ENCODE measurements around the gene GMCL1. TPM values are rescaled to one million over a fixed set of nuclear protein-coding genes. Genes with fewer than 3 reads are reported as not detected.
"Not testable (repeated sequence)": the region's sequence is repeated elsewhere in the genome, so short reads cannot be mapped to it uniquely, and the experiment has no call there.

The GMCL1 gene
- total RNA-seq, 2 donors from 2014 or later, result 22.8 to 44.9 TPM

DNA sequence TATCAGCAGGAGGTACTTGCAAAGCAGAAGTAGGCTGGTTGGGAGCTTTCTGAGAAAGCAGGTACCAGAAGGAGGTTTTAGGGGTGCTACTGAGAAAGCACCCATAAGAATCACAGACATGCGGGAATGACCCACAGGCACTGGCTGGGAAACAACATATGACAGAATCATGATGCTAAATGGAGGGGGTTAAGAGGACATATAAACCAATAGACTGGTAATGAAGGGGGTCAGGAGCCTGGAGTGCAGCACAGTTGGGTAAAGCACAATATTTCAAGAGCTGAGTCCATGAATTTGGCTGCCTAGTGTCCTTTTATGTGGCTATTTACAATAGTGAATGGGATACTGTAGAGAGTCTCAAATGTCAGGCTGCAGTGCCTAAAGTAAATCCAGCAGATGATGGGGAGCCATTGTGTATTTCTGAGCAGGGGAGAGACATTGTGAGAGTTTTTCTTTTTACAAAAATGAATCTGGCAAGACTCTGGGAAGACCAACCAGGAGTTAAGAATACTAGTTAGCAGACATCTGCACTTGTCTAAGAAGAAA lies 27.6 kb upstream of the GMCL1 start:
- Mint-ChIP-seq H3K27ac (no peak overlapping the region), H3K9me3 (no peaks in the 10 kb centered on the region), H3K36me3 (peaks cover 0 to 7% of the 10 kb centered on the region in 2 donors)
- ATAC-seq, result no peak
- no peak for DNase-seq (ENCODE audit: low spot score in 2 of 2)

- H3K36me3 Mint-ChIP-seq; DNase-seq (ENCODE audit: low spot score in 2 of 2); H3K27ac Mint-ChIP-seq; ATAC-seq; H3K9me3 Mint-ChIP-seq: not testable (repeated sequence)
These were observed 26.6 kb upstream of the GMCL1 start for GRCh38 chr2:69802781-69803367.

DNA sequence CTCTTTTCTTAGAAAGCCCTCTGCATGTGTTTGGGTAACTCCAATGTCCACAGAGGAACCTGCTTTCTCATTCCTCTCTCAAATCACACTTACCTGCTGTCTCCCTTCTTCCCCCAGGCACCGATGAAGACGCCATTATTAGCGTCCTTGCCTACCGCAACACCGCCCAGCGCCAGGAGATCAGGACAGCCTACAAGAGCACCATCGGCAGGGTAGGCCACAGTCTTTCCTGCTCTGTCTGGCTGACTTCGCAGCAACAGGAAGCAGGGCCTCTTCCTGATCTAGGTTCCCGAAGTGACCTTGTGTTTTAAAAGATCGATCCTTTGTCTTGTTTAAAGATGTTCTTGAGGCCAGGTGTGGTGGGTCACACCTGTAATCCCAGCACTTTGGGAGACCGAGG lies 25.0 kb upstream of the GMCL1 start:
- Mint-ChIP-seq H3K27ac (no peak overlapping the region), H3K9me3 (no peaks in the 10 kb centered on the region), H3K36me3 (peaks cover 0 to 7% of the 10 kb centered on the region in 2 donors)
- ATAC-seq, result no peak
- DNase-seq (ENCODE audit: low spot score in 2 of 2), result no peak

- no peak for DNase-seq (ENCODE audit: low spot score in 2 of 2)
- Mint-ChIP-seq H3K36me3 (peaks cover 0 to 7% of the 10 kb centered on the region in 2 donors), H3K9me3 (no peaks in the 10 kb centered on the region), H3K27ac (no peak overlapping the region)
- ATAC-seq, result no peak
These were observed 23.6 kb upstream of the GMCL1 start for GRCh38 chr2:69805887-69806286.

- DNase-seq (ENCODE audit: low spot score in 2 of 2), result no peak
- Mint-ChIP-seq H3K9me3 (no peaks in the 10 kb centered on the region), H3K27ac (no peak overlapping the region), H3K36me3 (peaks cover 0 to 7% of the 10 kb centered on the region in 2 donors)
- ATAC-seq, result no peak
These were observed 21.5 kb upstream of the GMCL1 start for GRCh38 chr2:69807821-69808540.

DNA sequence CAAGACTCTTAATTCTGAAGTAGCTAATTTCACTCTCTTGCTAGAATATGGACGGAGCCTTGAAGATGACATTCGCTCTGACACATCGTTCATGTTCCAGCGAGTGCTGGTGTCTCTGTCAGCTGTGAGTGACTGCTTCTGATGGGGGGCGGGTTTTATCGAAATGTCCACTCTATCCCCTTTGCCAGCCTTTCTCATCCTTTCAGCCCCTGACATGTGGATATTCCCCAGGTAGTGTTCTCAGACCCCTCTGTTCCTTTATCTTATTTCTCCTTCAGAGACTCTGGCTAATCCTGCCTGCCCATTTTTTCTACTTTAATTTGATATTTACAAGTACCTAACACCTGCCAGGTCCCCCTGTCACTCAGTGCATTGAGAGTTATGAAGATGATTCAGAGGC lies 18.9 kb upstream of the GMCL1 start:
- Mint-ChIP-seq H3K27ac (no peak overlapping the region), H3K36me3 (no peaks in the 10 kb centered on the region), H3K9me3 (no peaks in the 10 kb centered on the region)
- ATAC-seq (no peak), DNase-seq (ENCODE audit: low spot score in 2 of 2) (no peak)

DNA sequence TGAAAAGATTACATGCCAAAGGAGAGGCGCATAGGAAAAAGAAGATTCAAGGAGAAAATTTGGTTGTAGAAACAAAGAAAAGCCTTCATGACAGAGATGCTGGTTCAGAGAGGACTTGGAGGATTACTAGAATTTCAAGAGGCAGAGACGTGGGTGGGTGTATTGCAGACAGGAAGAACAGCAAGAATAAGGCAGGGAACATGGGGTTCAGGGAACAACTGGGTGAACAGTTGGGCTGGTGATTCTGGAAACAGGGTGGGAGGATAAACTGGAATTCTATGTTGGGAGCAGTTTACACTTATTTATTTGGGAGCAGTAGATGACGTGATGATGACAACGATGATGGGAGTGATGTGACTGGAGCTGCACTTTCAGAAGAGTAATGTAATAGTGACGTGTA lies 18.4 kb upstream of the GMCL1 start:
- no peak for DNase-seq (ENCODE audit: low spot score in 2 of 2)

GRCh38 chr2:69811591-69811990 lies 17.9 kb upstream of the GMCL1 start:
- DNase-seq (ENCODE audit: low spot score in 2 of 2) (no peak), ATAC-seq (no peak)
- Mint-ChIP-seq H3K27ac (no peak overlapping the region), H3K36me3 (no peaks in the 10 kb centered on the region), H3K9me3 (no peaks in the 10 kb centered on the region)

More for the DNA sequence above, 18.4 kb upstream of the GMCL1 start:
- no peak for ATAC-seq
- Mint-ChIP-seq H3K36me3 (no peaks in the 10 kb centered on the region), H3K9me3 (no peaks in the 10 kb centered on the region), H3K27ac (no peak overlapping the region)

DNA sequence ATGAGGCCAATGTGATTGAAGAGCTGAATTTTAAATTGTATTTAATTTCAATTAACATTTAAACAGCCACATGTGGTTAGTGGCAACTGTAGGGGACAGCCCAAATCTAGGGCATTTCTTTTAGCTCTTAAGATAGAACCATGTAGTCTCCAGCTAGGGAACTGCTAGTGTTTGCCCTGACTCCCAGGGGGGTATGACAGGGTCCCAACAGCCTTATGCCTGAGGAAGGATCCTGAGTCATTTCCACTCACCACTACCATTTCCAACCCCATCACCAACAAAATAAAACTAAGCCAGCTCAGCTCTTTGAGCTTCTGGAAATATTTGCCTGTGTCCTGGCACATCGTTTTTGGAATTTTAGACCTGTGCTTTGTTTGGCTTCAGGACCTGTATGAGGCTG lies 13.7 kb upstream of the GMCL1 start:
- ATAC-seq, result no peak
- Mint-ChIP-seq H3K9me3 (no peaks in the 10 kb centered on the region), H3K27ac (peak overlapping the region in 1 of 2 donors; percentile 6), H3K36me3 (no peaks in the 10 kb centered on the region)
- DNase-seq (ENCODE audit: low spot score in 2 of 2), result no peak

DNA sequence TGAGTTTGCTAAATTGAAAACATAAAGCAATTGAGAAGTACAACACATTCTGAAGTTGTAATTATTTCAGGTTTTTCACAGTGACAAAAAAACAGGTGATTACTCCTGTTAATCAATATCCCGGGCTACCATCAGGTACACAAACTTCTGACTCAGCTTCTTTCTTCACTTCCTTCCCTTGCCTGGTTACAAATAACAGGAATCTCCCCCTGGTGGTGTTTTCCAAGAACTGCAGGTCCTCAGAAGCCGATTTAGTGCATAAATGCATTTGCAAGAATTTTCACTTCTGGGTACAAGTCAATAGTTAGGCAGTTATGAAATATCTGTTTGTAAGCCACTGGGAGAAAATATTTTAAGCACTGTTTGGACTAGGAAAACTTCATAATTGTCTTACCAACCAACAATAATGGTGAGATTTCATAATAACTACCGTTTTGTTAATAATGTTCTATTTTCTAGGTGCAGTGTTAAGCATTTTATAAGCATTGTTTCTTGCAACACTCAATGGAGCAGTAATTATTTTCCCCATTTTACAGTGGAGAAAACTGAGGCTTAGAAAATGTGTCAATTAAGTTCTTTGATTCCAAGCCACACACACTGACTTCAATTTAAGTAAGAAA lies 12.4 kb upstream of the GMCL1 start:
- no peak overlapping the region for H3K27ac Mint-ChIP-seq
- H3K36me3 Mint-ChIP-seq, result no peaks in the 10 kb centered on the region
- H3K9me3 Mint-ChIP-seq, result no peaks in the 10 kb centered on the region
- ATAC-seq, result peak; percentile 53 to 72
- DNase-seq (ENCODE audit: low spot score in 2 of 2), result peak in 1 of 2 donors; percentile 70

DNA sequence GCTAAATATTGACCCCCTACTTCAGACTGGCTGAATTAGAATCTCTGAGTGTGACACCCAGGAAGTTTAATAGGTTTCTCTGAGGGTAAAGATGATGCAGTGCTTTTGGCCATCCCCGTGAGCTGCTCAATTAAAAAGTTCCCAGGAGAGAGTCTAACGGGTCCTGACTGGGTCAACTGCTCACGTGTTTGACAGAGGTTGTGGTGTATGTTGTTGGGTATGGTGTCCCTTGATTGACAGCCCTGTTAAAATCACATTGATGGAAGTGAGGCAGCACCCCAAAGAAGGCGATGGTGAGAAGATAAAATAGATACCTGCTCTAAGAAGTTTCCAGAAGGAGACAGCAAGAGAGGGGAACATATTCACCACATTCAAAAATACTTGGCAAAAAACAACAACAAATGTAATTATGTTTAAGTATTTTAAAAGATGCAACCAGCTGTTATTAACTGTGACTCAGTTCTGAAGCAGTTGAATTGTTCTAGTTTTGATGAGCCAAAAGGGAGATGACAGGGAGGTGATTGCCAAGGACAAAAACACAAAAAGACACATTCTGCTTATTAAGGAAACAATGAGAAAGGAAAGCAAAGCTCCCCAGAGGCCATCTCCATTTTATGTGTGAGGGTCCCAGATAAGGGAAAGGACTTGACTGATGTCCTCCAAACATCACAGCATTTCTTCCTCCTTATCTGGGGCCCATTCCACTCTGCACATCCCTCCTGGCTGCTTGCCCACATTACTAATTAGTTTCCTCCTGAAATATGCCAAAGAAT lies 11.5 kb upstream of the GMCL1 start:
- H3K27ac Mint-ChIP-seq, result no peak overlapping the region
- no peak for DNase-seq (ENCODE audit: low spot score in 2 of 2)
- ATAC-seq, result no peak
- H3K9me3 Mint-ChIP-seq, result no peaks in the 10 kb centered on the region
- H3K36me3 Mint-ChIP-seq, result no peaks in the 10 kb centered on the region

GRCh38 chr2:69827796-69828540 lies 1.5 kb upstream of the GMCL1 start:
- DNase-seq (ENCODE audit: low spot score in 2 of 2) (no peak), ATAC-seq (no peak)

GRCh38 chr2:69828938-69829255 lies 563 bp upstream of the GMCL1 start:
- H3K9me3 Mint-ChIP-seq, result no peaks in the 10 kb centered on the region
- ATAC-seq (no peak), DNase-seq (ENCODE audit: low spot score in 2 of 2) (no peak)
- H3K27ac Mint-ChIP-seq, result peak overlapping the region; percentile 95 to 98
- peaks cover 8 to 13% of the 10 kb centered on the region in 2 donors for H3K36me3 Mint-ChIP-seq

More at GRCh38 chr2:69827796-69828540, 1.5 kb upstream of the GMCL1 start:
- no peaks in the 10 kb centered on the region for H3K9me3 Mint-ChIP-seq
- peak overlapping the region; percentile 27 to 98 for H3K27ac Mint-ChIP-seq
- peaks cover 8 to 13% of the 10 kb centered on the region in 2 donors for H3K36me3 Mint-ChIP-seq

DNA sequence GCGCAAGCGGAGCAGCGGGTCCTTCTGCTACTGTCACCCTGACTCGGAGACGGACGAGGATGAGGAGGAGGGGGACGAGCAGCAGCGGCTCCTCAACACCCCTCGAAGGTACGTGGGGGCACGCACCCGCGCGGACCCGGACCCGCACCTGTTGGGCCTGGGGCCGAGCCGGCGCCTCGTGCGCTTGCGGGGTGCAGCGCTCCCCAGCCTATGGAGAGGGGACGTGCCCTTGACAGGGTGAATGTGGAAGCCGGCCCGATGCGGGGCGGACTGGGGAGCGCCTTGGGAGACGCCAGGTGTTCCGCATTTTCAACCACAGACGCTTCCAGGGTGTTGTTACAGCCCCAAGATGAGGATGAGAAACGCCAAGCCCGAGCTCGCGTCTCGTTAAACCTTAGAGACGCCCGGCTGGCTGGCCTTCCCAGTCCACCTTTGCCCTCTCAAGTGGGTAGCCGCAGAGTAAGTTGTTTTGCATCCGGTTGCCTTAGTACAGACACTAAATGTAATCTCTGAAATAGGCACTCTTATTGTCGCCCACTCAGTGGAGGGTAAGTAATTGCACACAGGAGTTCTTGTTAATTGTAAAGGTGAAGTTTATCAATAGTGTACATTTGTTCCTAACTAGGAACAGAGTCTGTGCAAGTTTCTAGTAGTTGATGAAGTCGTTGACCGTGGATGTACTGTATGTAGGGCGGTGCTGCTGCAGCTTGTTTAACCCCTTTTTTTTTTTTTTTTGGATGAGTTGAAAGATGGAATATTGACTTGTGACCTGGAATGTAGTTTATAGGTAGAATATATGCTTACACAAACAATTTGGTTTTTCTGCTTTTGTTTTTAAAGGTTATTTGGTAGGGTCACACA lies 815 bp downstream of the GMCL1 start:
- H3K36me3 Mint-ChIP-seq, result peaks cover 16 to 23% of the 10 kb centered on the region in 2 donors
- H3K27ac Mint-ChIP-seq, result peak overlapping the region; percentile 88 to 98
- ATAC-seq (peak; percentile 35 to 45), DNase-seq (ENCODE audit: low spot score in 2 of 2) (peak; percentile 47 to 69)
- H3K9me3 Mint-ChIP-seq, result no peaks in the 10 kb centered on the region

DNA sequence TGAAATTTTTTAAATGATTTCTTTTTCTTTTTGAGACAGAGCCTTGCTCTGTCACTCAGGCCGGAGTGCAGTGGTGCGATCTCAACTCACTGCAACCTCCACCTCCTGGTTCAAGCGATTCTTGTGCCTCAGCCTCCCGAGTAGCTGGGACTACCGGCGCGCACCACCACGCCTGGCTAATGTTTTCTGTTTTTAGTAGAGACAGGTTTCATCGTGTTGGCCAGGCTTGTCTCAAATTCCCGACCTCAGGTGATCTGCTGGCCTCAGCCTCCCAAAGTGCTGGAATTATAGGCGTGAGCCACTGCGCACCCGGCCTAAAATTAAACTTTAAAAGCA lies 1.4 kb downstream of the GMCL1 start:
- not testable (repeated sequence) for H3K9me3 Mint-ChIP-seq; DNase-seq (ENCODE audit: low spot score in 2 of 2); ATAC-seq
- Mint-ChIP-seq H3K36me3 (peaks cover 16 to 23% of the 10 kb centered on the region in 2 donors), H3K27ac (peak overlapping the region in 1 of 2 donors; percentile 98)
